ENCODE results near the gene RNF38.

- TF ChIP-seq CTCF (IDR thresholded peaks at IDR 0.05; ENCODE audit: low read depth, low read length) (no peak), POLR2A (IDR thresholded peaks at IDR 0.05; ENCODE audit: extremely low read depth, insufficient read length) (no peak), MAX (IDR thresholded peaks at IDR 0.05; ENCODE audit: low read depth, low read length) (no peak), MYC (IDR thresholded peaks at IDR 0.05; ENCODE audit: low read depth, low read length) (no peak)
These were observed 74.8 kb downstream of the RNF38 start for GRCh38 chr9:36325081-36325828.

Measured in NB4 (cell line).